ENCODE results near the gene STARD7. TPM values are rescaled to one million over a fixed set of nuclear protein-coding genes. Genes with fewer than 3 reads are reported as not detected.

Gene STARD7
- total and polyA plus RNA-seq, 2 experiments from 2014 or later = 72.2 to 222 TPM

DNA sequence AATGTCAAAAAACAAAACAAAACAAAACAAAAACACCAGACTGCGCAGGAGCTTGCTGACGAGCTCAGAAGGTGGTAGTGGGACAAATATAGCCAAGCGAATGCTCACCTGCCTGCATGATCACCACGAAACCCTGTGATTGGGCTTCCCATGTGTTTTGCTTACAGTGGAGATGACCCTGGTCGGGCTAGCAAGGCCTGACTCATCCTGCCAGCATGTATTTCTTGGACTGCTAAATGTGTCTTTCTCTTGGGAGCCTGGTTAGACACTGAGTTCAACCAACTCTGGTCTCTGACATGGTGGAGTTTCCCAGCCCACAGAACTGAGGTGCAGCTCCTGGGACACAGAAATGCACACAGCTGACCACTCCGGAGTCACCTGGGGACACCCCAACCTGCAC, 32.7 kb downstream of the STARD7 start:
- Mint-ChIP-seq H3K4me3 (no peak overlapping the region), H3K27ac (no peak overlapping the region), H3K9me3 (no peaks in the 10 kb centered on the region), H3K27me3 (ENCODE audit: insufficient read depth, low read depth, poor library complexity) (peaks cover 2% of the 10 kb centered on the region), H3K36me3 (ENCODE audit: low read depth) (no peaks in the 10 kb centered on the region), H3K4me1 (no peaks in the 10 kb centered on the region)
- Histone ChIP-seq H3K36me3 (ENCODE audit: insufficient read depth) (no peaks in the 10 kb centered on the region), H3K4me3 (no peak overlapping the region), H3K4me1 (ENCODE audit: insufficient read depth) (no peaks in the 10 kb centered on the region), H3K9me2 (ENCODE audit: insufficient read depth) (no peaks in the 10 kb centered on the region), H3F3A (replicated peaks; ENCODE audit: low read depth) (no peaks in the 10 kb centered on the region), H3K27ac (ENCODE audit: low read depth) (no peak overlapping the region), H2AFZ (no peak overlapping the region), H3K79me2 (replicated peaks; ENCODE audit: insufficient read depth) (no peaks in the 10 kb centered on the region), H3K27me3 (ENCODE audit: insufficient read depth) (no peaks in the 10 kb centered on the region), H3K4me2 (no peak overlapping the region), H4K20me1 (replicated peaks; ENCODE audit: insufficient read depth) (no peaks in the 10 kb centered on the region)
- DNase-seq (ENCODE audit: low spot score) (no peak), ATAC-seq (no peak)
- TF ChIP-seq EZH2phosphoT487 (IDR thresholded peaks at IDR 0.05; ENCODE audit: unreplicated experiment) (no peak), ZNF114 (CRISPR knock-in tag; IDR thresholded peaks at IDR 0.05) (no peak), EZH2 (IDR thresholded peaks at IDR 0.05; ENCODE audit: low read depth, unreplicated experiment) (no peak), JUNB (IDR thresholded peaks at IDR 0.05; ENCODE audit: unreplicated experiment) (no peak), NANOG (IDR thresholded peaks at IDR 0.05; ENCODE audit: borderline replicate concordance) (no peak), ZNF462 (CRISPR knock-in tag; IDR thresholded peaks at IDR 0.05) (no peak)
- TF ChIP-seq, protein P1, sequence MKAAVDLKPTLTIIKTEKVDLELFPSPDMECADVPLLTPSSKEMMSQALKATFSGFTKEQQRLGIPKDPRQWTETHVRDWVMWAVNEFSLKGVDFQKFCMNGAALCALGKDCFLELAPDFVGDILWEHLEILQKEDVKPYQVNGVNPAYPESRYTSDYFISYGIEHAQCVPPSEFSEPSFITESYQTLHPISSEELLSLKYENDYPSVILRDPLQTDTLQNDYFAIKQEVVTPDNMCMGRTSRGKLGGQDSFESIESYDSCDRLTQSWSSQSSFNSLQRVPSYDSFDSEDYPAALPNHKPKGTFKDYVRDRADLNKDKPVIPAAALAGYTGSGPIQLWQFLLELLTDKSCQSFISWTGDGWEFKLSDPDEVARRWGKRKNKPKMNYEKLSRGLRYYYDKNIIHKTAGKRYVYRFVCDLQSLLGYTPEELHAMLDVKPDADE (IDR thresholded peaks at IDR 0.05) = no peak
- TF ChIP-seq, protein P2, sequence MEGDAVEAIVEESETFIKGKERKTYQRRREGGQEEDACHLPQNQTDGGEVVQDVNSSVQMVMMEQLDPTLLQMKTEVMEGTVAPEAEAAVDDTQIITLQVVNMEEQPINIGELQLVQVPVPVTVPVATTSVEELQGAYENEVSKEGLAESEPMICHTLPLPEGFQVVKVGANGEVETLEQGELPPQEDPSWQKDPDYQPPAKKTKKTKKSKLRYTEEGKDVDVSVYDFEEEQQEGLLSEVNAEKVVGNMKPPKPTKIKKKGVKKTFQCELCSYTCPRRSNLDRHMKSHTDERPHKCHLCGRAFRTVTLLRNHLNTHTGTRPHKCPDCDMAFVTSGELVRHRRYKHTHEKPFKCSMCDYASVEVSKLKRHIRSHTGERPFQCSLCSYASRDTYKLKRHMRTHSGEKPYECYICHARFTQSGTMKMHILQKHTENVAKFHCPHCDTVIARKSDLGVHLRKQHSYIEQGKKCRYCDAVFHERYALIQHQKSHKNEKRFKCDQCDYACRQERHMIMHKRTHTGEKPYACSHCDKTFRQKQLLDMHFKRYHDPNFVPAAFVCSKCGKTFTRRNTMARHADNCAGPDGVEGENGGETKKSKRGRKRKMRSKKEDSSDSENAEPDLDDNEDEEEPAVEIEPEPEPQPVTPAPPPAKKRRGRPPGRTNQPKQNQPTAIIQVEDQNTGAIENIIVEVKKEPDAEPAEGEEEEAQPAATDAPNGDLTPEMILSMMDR (conservative IDR thresholded peaks at IDR 0.05; ENCODE audit: low read depth in 2 of 2) = no peak
